Panc1 (cell line): ENCODE data around the gene WWOX.

Experiments
- SIN3A ChIP-seq: IDR thresholded peaks from 2 replicates; pipeline ENCODE4 v1.6.1; 2012; ENCODE audit warnings: low read depth, mild to moderate bottlenecking, low read length, moderate library complexity, borderline replicate concordance; ENCODE audit not compliant: insufficient read depth
- TF ChIP-seq, protein P1 (sequence below): fragments of 450-650 bp; IDR thresholded peaks from 2 replicates; pipeline ENCODE4 v1.5.1; 2017; ENCODE audit warnings: mild to moderate bottlenecking

DNA sequence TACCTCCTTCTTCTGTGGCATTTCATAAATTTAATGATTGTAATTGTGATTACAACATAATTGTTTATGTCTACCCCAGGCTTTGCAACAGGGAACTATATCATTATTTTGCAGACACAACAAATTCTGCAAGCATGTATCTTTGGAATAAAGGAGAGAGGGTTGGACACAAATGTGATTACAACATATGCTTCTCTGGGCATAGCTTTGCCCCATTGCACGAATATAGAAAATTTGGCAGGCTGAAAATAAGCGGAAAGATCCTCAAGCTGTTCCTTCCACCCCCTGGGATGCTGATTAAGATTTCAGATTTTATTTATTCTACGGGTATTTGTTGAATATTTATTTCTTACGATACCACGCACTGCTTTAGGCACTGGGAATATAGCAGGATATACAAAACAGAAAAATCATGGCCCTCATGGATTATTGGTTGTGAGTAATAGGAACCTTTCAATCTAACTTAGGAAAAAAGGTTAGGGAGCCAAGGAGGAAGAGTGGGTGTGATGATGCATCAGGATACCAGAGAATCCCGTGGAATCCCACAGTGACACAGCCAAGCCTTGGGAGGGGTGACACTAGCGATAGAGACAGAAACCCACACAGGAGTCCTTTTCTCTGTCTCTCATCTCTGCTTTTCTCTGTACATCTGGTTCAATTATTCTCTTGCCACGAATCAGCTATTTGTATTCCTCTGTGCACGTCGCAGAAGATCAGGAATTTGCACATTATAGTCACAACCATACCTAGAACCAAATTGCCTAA lies 980.4 kb downstream of the WWOX start:
- TF ChIP-seq, protein P1, sequence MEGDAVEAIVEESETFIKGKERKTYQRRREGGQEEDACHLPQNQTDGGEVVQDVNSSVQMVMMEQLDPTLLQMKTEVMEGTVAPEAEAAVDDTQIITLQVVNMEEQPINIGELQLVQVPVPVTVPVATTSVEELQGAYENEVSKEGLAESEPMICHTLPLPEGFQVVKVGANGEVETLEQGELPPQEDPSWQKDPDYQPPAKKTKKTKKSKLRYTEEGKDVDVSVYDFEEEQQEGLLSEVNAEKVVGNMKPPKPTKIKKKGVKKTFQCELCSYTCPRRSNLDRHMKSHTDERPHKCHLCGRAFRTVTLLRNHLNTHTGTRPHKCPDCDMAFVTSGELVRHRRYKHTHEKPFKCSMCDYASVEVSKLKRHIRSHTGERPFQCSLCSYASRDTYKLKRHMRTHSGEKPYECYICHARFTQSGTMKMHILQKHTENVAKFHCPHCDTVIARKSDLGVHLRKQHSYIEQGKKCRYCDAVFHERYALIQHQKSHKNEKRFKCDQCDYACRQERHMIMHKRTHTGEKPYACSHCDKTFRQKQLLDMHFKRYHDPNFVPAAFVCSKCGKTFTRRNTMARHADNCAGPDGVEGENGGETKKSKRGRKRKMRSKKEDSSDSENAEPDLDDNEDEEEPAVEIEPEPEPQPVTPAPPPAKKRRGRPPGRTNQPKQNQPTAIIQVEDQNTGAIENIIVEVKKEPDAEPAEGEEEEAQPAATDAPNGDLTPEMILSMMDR = no peak
- no peak for TF ChIP-seq SIN3A
